Superior temporal gyrus (tissue), 1 donor: Measurements from ENCODE around the gene KCNN3.
"Not testable (repeated sequence)": the region's sequence is repeated elsewhere in the genome, so short reads cannot be mapped to it uniquely, and the experiment has no call there.

Experiments used
- DNase-seq: peaks from one replicate; pipeline ENCODE4 v3.0.0-alpha.2; 2016; ENCODE audit errors: extremely low spot score

The KCNN3 gene

GRCh38 chr1:154870115-154870571 is at the start of gene KCNN3:
Gene KCNN3, minus strand, starts transcription at chr1:154870281. Its CDS starts 317 bp downstream, at chr1:154869964.
- DNase-seq = peak; percentile 98

DNA sequence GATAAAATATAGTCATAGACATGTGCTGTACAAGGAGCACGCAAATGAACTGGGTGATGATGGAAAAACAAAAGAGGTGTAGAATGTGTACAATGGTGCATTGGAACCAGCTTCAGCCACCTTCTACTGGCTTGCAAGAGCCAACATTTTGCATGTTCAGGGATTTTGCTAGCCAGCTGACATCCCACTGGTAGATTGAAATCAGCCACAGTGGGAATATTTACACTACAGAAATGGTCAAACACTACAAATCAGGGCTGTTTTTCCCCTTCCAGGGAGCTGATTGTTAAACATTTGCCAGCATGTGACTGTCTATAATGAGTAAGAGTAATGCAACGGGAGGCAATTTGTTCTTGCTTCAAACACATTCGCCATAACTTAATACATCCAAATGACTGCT is 43.2 kb upstream of the KCNN3 start:
- DNase-seq = no peak

GRCh38 chr1:154912755-154913154 is 42.7 kb upstream of the KCNN3 start:
- DNase-seq = no peak

DNA sequence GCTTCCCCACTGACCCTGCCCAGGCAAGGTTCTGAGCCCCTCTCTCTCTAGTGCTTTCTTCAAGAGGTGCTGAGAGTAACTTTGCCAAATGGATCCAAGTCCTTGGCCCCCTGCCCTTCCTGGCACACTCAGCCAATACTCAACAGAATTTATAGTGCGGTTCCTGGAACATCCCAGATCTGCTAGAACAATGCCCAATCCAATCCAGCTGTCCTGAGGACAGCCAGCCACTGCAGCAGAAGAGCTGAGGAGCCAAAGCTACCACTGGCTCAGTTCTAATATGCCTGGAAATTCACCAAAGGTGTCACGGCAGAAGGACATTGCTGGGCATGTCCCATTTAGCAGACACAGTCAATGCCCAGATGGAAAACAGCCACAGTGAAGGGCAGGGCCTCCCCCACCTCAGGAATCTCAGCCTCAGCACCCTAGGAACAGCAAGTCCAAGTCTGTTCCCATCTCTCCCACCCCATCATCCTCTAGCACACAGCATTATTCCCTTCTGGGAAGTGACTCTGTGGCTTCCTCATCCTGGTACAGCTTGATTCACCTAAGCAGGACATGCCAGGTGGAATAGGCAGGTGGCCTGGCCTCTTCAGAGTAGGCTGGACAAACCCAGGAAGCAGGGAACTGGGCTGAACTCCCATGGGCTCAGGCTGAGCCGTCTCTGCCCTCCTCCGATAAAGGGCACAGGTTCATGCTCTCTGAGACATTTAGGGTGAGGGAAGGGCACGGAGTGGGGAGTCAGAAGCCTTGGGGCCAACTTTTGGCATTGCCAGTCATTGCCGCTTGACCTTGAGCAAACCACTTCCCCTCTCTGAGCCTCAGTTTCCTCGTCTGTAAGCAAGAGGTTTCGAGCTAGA is 41.8 kb upstream of the KCNN3 start:
- no peak for DNase-seq

GRCh38 chr1:154910851-154911250 is 40.8 kb upstream of the KCNN3 start:
- DNase-seq = no peak

- no peak for DNase-seq
Observed at GRCh38 chr1:154908937-154909336, 38.9 kb upstream of the KCNN3 start.

GRCh38 chr1:154908129-154908528 is 38.0 kb upstream of the KCNN3 start:
- not testable (repeated sequence) for DNase-seq

GRCh38 chr1:154906621-154907081 is 36.6 kb upstream of the KCNN3 start:
- no peak for DNase-seq

- no peak for DNase-seq
Observed at GRCh38 chr1:154902938-154903566, 33.0 kb upstream of the KCNN3 start.

DNA sequence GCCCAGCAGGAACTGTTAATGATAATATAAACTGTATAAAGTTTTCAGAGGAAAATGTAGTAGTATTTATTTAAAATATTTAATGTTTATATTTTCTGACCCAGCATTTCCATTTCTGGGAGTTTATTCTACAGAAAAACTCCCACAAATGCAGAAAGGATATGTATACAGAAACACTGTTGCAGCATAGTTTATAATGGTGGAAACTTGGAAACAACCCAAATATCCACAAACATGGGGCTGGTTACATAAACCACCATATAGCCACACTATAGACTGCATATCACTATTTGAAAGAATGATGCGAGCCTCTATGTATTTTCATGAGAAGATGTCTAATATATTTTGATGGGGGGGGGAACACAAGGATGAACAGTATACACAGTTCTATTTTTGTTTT is 31.5 kb upstream of the KCNN3 start:
- no peak for DNase-seq

GRCh38 chr1:154899041-154899440 is 29.0 kb upstream of the KCNN3 start:
- no peak for DNase-seq

DNA sequence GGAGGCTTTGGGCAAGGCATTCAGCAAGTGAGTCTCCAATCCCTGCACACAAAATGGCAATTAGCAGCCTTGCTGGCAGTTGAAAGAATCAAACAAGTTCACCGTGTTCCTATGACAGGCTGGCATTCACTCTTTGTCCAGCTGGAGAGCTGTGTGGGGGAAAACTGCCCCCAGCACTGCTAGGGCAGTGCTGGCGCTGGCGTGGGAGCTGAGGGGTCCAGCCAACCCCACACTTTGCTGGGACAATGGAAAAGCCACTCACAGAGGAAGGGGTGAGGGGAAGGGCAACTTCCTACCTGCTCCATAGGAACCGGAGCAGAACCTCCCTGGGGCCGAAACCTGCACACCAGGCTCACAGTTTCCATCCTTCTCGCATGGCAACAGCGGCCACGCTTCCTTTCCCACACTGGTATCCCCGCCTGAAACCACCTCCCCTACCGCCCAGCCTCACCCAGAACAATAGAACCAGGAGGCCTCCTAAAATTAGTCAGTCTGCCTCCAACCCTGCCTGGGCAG is 26.7 kb upstream of the KCNN3 start:
- peak; percentile 45 for DNase-seq

- no peak for DNase-seq
Observed at GRCh38 chr1:154895798-154896197, 25.7 kb upstream of the KCNN3 start.

DNA sequence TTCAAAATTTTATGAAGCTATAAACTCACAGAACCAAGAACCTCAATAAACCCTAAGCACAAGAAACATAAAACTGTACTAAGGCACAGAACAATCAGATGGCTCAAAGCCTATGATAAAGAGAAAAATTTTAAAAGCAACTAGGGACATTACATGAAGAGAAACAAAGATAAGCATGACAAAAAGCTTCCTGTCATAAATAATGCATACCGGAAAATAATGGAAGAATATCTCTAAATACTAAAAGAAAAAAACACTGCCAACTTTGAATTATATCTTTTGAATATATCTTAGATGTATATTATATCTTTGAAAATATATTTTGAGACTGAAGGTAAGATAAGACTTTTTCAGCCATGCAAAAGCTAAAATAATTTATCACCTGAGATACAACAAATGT is 21.4 kb upstream of the KCNN3 start:
- DNase-seq = no peak

GRCh38 chr1:154888757-154889156 is 18.7 kb upstream of the KCNN3 start:
- DNase-seq = no peak

GRCh38 chr1:154886281-154887015 is 16.4 kb upstream of the KCNN3 start:
- DNase-seq = no peak

GRCh38 chr1:154884869-154885701 is 15.0 kb upstream of the KCNN3 start:
- no peak for DNase-seq

- DNase-seq = no peak
Observed at GRCh38 chr1:154883919-154884868, 14.1 kb upstream of the KCNN3 start.

DNA sequence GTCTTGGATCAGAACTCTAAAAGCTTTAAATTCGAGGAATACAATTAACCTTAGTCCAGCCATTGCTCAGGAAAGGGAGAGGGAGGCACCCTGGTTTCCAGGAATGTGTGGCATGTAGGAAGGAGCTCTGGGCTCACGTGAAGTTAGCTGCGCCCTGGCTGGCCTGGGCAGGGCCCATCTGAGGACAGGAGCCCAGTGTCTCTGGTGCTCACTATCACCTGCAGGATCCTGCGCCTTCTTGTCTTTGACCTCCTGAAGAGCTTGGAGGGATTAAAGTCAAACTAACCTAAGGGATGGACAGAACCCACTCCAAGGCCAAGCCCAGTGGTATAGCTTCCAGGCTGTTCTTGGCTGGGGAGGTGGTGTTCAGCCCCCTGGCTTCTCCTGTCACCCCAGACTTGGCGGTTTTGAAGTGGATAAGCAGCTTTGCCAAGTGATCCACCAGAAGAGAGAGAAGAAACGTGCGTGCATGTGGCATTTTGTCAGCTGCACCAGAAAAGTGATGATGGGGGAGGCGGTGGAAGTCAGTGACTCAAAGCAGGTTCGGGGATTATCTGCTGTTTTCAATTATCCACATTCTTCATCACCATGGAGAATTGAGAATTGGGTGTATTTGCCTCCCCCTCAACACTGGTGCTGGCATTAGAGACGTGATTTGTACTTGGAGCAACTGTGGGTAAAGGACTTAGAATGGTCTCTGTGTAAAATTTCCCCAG is 11.9 kb upstream of the KCNN3 start:
- no peak for DNase-seq
